K562 (cell line): ENCODE measurements around the gene ATP5PF. TPM values are rescaled to one million over a fixed set of nuclear protein-coding genes. Genes with fewer than 3 reads are reported as not detected.
A peak's percentile ranks its signal among the peaks of the same experiment; 100 is the strongest.

ENCODE experiments used
- ATAC-seq: fragments of 200-7000 bp; cut with Tn5 transposase; 3 replicates; pipeline ENCODE4 v1.9.1; 2020; ENCODE audit warnings: moderate library complexity
- BruUV-seq: library from RNA; stranded (reverse); fragments of 400-500 nt; replicated peaks from 2 replicates; lab custom pipeline; 2021; lab: Mats Ljungman, UMichigan
- CTCF ChIA-PET: fragments of 300-600 bp; formaldehyde crosslinking; extraction: SDS; loops from one replicate; lab custom pipeline; 2021; ENCODE audit warnings: low intra/inter-chr PET ratio; lab: Yijun Ruan, JAX
- POLR2A ChIA-PET: fragments of 300-600, 350-650 bp; sonication (Branson Sonifier 250); formaldehyde crosslinking; extraction: SDS; loops from one replicate; lab custom pipeline; 2021; ENCODE audit warnings: antibody characterized with exemption, inconsistent platforms; lab: Yijun Ruan, JAX
- DNase-seq, 4 experiments: peaks; one replicate each; pipeline versions ENCODE4 v3.0.0 to v3.0.0-alpha.2; 2011 to 2018; ENCODE audit warnings: low spot score in 3 of 4, mixed read lengths in 3 of 4; ENCODE audit errors: extremely low read depth in 1 of 4
- FAIRE-seq: peaks from 2 replicates; lab custom pipeline; 2011; peaks lifted over from hg19 to GRCh38; lab: Jason Lieb, UNC
- H2AFZ ChIP-seq: 2 replicates; pipeline ENCODE4 v1.6.0; 2011; ENCODE audit warnings: low read depth, low read length, control low read depth, inconsistent platforms
- H3K27ac ChIP-seq: fragments of 200-600 bp; 3 replicates; pipeline ENCODE4 v1.8.0; 2011; ENCODE audit warnings: low read depth, mild to moderate bottlenecking, control low read depth, inconsistent platforms, low read length, moderate library complexity, mixed read lengths; ENCODE audit errors: extremely low read depth
- H3K27me3 ChIP-seq, 2 experiments: fragments of 300-600 bp in 1 of 2; 2 replicates in 1 of 2; 3 replicates in 1 of 2; pipeline versions ENCODE4 v1.6.0 to v1.8.0; 2011; ENCODE audit warnings: inconsistent platforms in 2 of 2, low read length in 2 of 2, mild to moderate bottlenecking in 1 of 2, mixed read lengths in 1 of 2, moderate library complexity in 1 of 2; ENCODE audit not compliant: control insufficient read depth in 2 of 2, insufficient read depth in 2 of 2
- H3K36me3 ChIP-seq: fragments of 300-600 bp; 3 replicates; pipeline ENCODE4 v1.8.0; 2011; ENCODE audit warnings: mild to moderate bottlenecking, low read length, inconsistent platforms; ENCODE audit not compliant: control insufficient read depth, insufficient read depth
- H3K4me1 ChIP-seq, 2 experiments: fragments of 200-600 bp in 1 of 2; replicated peaks in 1 of 2; 2 replicates in 1 of 2; 3 replicates in 1 of 2; pipeline versions ENCODE4 v1.5.1 to v1.8.0; 2011; ENCODE audit warnings: inconsistent platforms in 2 of 2, low read length in 2 of 2, mild to moderate bottlenecking in 1 of 2, mixed read lengths in 1 of 2, moderate library complexity in 1 of 2; ENCODE audit not compliant: control insufficient read depth in 2 of 2, insufficient read depth in 2 of 2
- H3K4me2 ChIP-seq: 2 replicates; pipeline ENCODE4 v1.6.1; 2011; ENCODE audit warnings: low read length, control low read depth, inconsistent platforms, mixed read lengths; ENCODE audit not compliant: insufficient read depth
- H3K4me3 ChIP-seq: fragments of 200-600 bp; sonication (generic), shearing (Covaris generic); 2 replicates; pipeline ENCODE4 v1.5.1; 2016; ENCODE audit warnings: control low read depth, inconsistent platforms
- H3K79me2 ChIP-seq: fragments of 200-600 bp; 3 replicates; pipeline ENCODE4 v1.8.0; 2011; ENCODE audit warnings: low read length, inconsistent platforms; ENCODE audit not compliant: control insufficient read depth, insufficient read depth
- H3K9ac ChIP-seq, 2 experiments: 2 replicates each; pipeline versions ENCODE4 v1.6.0 to v1.6.1; 2011; ENCODE audit warnings: low read depth in 2 of 2, low read length in 2 of 2, control low read depth in 1 of 2, inconsistent platforms in 1 of 2, mild to moderate bottlenecking in 1 of 2, mixed read lengths in 1 of 2; ENCODE audit not compliant: insufficient read depth in 1 of 2
- H3K9me1 ChIP-seq: one replicate; pipeline ENCODE4 v1.6.0; 2011; ENCODE audit warnings: inconsistent platforms, mild to moderate bottlenecking, low read length, moderate library complexity; ENCODE audit not compliant: control insufficient read depth, insufficient read depth
- H3K9me3 ChIP-seq: replicated peaks from 2 replicates; pipeline ENCODE4 v1.5.1; 2011; ENCODE audit warnings: low read depth, low read length, inconsistent platforms; ENCODE audit not compliant: control insufficient read depth, insufficient read depth
- H4K20me1 ChIP-seq: replicated peaks from 2 replicates; pipeline ENCODE4 v1.6.1; 2011; ENCODE audit warnings: low read length, inconsistent platforms, mixed read lengths; ENCODE audit not compliant: control insufficient read depth, insufficient read depth
- BRCA1 ChIP-seq, 2 experiments: fragments of 450-650 bp in 1 of 2; sonication (generic) in 1 of 2; formaldehyde crosslinking in 1 of 2; IDR thresholded peaks; 2 replicates each; pipeline versions ENCODE4 v1.5.0 to v1.6.1; 2017 to 2020; ENCODE audit warnings: mild to moderate bottlenecking in 1 of 2, missing genetic modification reagents in 1 of 2
- CEBPZ ChIP-seq: fragments of 150-350 bp; IDR thresholded peaks from 2 replicates; pipeline ENCODE4 v1.6.1; 2014; ENCODE audit warnings: low read depth, mild to moderate bottlenecking, low read length, borderline replicate concordance
- NKRF ChIP-seq: fragments of 450-650 bp; IDR thresholded peaks from 2 replicates; pipeline ENCODE4 v1.6.1; 2016; ENCODE audit warnings: borderline replicate concordance
- PBX2 ChIP-seq, 2 experiments: IDR thresholded peaks in 1 of 2; conservative IDR thresholded peaks in 1 of 2; 2 replicates each; pipeline ENCODE4 v1.6.1; 2016; ENCODE audit warnings: low read depth in 2 of 2, mild to moderate bottlenecking in 1 of 2, missing compliant biosample characterization in 1 of 2, missing genetic modification characterization in 1 of 2, moderate library complexity in 1 of 2
- SMARCA5 ChIP-seq: fragments of 450-650 bp; IDR thresholded peaks from 2 replicates; pipeline ENCODE4 v1.6.1; 2016
- SMARCC2 ChIP-seq: fragments of 450-650 bp; IDR thresholded peaks from 2 replicates; pipeline ENCODE4 v1.6.1; 2017; ENCODE audit warnings: antibody characterized with exemption, moderate library complexity, mild to moderate bottlenecking, low read depth
- TBL1XR1 ChIP-seq, 2 experiments: IDR thresholded peaks; 2 replicates each; pipeline ENCODE4 v1.6.1; 2012; ENCODE audit warnings: improper control_type of control experiment in 2 of 2, low read length in 2 of 2, mild to moderate bottlenecking in 1 of 2
- U2AF2 ChIP-seq: fragments of 200-400 bp; formaldehyde crosslinking; optimal IDR thresholded peaks from 2 replicates; pipeline ENCODE3; 2017; ENCODE audit warnings: low read depth, mild to moderate bottlenecking, low read length
- WGBS: fragments of 100-300 bp; shearing (Covaris generic); methylation state at CpG from one replicate; pipeline ENCODE4 v1.1.6; 2016; ENCODE audit warnings: low coverage, mixed read lengths; ENCODE audit not compliant: insufficient coverage; ENCODE audit errors: missing lambda C conversion rate; 5-methylcytosine and 5-hydroxymethylcytosine counted together
- in situ Hi-C: fragments of 300-500 bp; cut with MboI; formaldehyde crosslinking; loops from 4 replicates; pipeline ENCODE4 v1.15.0; 2018; ENCODE audit warnings: inconsistent platforms, mixed read lengths
- intact Hi-C: fragments of 100-400 bp; cut with micrococcal nuclease; formaldehyde crosslinking; loops from 2 replicates; pipeline ENCODE4 v1.14.2; 2022
- polyA plus RNA-seq, 8 experiments: library from polyadenylated mRNA; depleted of rRNA in 4 of 8; stranded (reverse) in 5 of 8; unstranded in 3 of 8; fragments of >200 nt; fragmentation: Nextera tagmentation in 2 of 8; fragmentation: Illumina TruSeq in 1 of 8; extraction: Ambion mirVana in 2 of 8; extraction: Trizol in 1 of 8; gene quantifications; 2 replicates each; pipeline versions ENCODE4 v1.2.1 to v1.2.3, GENCODE V29; 2011 to 2014; ENCODE audit warnings: inconsistent platforms in 1 of 8, missing spikeins in 1 of 8
- total RNA-seq, 7 experiments: library from RNA; depleted of rRNA in 6 of 7; stranded (reverse); fragments of >200 nt in 6 of 7; fragmentation: Illumina TruSeq in 2 of 7; extraction: Trizol in 2 of 7; gene quantifications; 2 replicates each; pipeline versions ENCODE4 v1.2.1 to v1.2.3, GENCODE V29; 2011 to 2021; ENCODE audit warnings: low replicate concordance in 1 of 7

ATP5PF gene
- total and polyA plus RNA-seq, 9 of the 15 experiments (the other 6 are each of a cell fraction or from before 2014, with no cell fraction given) = 242 to 2,488 (median 533) TPM

GRCh38 chr21:25734654-25734903 lies 125 bp downstream of the ATP5PF start (continued):
- peak; percentile 79 for TF ChIP-seq NKRF
- no peak for TF ChIP-seq SMARCC2

- peak; percentile 55 for ATAC-seq
- H3K79me2 ChIP-seq = peaks cover 94% of the 10 kb centered on the region
- CTCF ChIA-PET = interaction anchor here (0.6 to 0.7 kb wide), 2 partner anchors 17 to 32 kb away, joined by 3 to 6 read pairs; no protein-coding TSS in a partner anchor
- under 1% methylated on average over 25 of the region's 30 CpGs for WGBS
- H3K36me3 ChIP-seq = peaks cover 45% of the 10 kb centered on the region
- peak overlapping the region; percentile 95 to 97 for H3K9ac ChIP-seq
- no peaks in the 10 kb centered on the region; the same call in 1 of the 2 replicates for H4K20me1 ChIP-seq
- peak overlapping the region; percentile 98 for H3K4me2 ChIP-seq
- intact Hi-C loops (loop anchor here (2.0 kb wide), 1 partner anchor 67 kb away; no protein-coding TSS in a partner anchor), in situ Hi-C loops (no loop called here)
- no peaks in the 10 kb centered on the region for H3K27me3 ChIP-seq
- peak overlapping the region; percentile 93 for H3K4me3 ChIP-seq
- TSS peak; percentile 47 for BruUV-seq
- H2AFZ ChIP-seq = peak overlapping the region; percentile 98
- no peaks in the 10 kb centered on the region for H3K9me1 ChIP-seq
- POLR2A ChIA-PET = interaction anchor here (0.7 to 2.6 kb wide), 6 partner anchors 13 to 1608 kb away, joined by 4 to 10 read pairs (median 6); no protein-coding TSS in a partner anchor
- H3K9me3 ChIP-seq = no peaks in the 10 kb centered on the region
- FAIRE-seq = peak; percentile 56
- peak in 2 of 4 experiments; percentile 28 to 65 for DNase-seq
- H3K27ac ChIP-seq = peak overlapping the region; percentile 98
- H3K4me1 ChIP-seq = peaks cover 7 to 21% of the 10 kb centered on the region in 2 experiments; a peak in 4 of 5 replicates
- TF ChIP-seq PBX2 (CRISPR knock-in tag; IDR thresholded peaks at IDR 0.05; ENCODE audit: low read depth) = no peak
- TF ChIP-seq PBX2 (tag; conservative IDR thresholded peaks at IDR 0.05; ENCODE audit: low read depth) = no peak
- 0 out of 2 replicates have a peak, but pooled peaks have one; percentile 22 for TF ChIP-seq SMARCA5
- no peak for TF ChIP-seq CEBPZ
- no peak for TF ChIP-seq BRCA1 (IDR thresholded peaks at IDR 0.05)
- TF ChIP-seq BRCA1 (CRISPR knock-in tag; IDR thresholded peaks at IDR 0.05) = no peak
- no peak for TF ChIP-seq TBL1XR1 (IDR thresholded peaks at IDR 0.05; ENCODE audit: low read length in 2 of 2)
- no peak for TF ChIP-seq U2AF2
Observed at GRCh38 chr21:25733859-25734653, 648 bp downstream of the ATP5PF start.
